HCT116 (cell line): Measurements from ENCODE around the gene RALB. TPM values are rescaled to one million over a fixed set of nuclear protein-coding genes. Genes with fewer than 3 reads are reported as not detected.

Source experiments
- ATAC-seq: fragments of 200-7000 bp; cut with Tn5 transposase; 2 replicates; pipeline ENCODE4 v1.9.1; 2020; ENCODE audit warnings: mild to moderate bottlenecking, moderate library complexity
- BruUV-seq: library from RNA; stranded (reverse); fragments of 400-500 nt; replicated peaks from 2 replicates; lab custom pipeline; 2021; lab: Mats Ljungman, UMichigan
- CTCF ChIA-PET: fragments of 300-600 bp; sonication (Branson Sonifier 250); formaldehyde crosslinking; loops from one replicate; lab custom pipeline; 2021; ENCODE audit warnings: antibody characterized with exemption; lab: Charles Lee
- POLR2A ChIA-PET: fragments of 300-600, 350-600 bp; sonication (Branson Sonifier 250); formaldehyde crosslinking; loops from one replicate; lab custom pipeline; 2021; ENCODE audit warnings: antibody characterized with exemption; lab: Charles Lee
- RAD21 ChIA-PET, 2 experiments: fragments of 300-600 bp; sonication (Branson Sonifier 250); formaldehyde crosslinking; loops; one replicate each; lab custom pipeline; 2023; ENCODE audit warnings: low total read pairs in 2 of 2; ENCODE audit not compliant: uncharacterized antibody in 2 of 2, unreplicated experiment in 2 of 2, low non-redundant PET in 1 of 2; lab: Charles Lee
- DNase-seq: peaks from one replicate; pipeline ENCODE4 v3.0.0-alpha.2; 2010; ENCODE audit warnings: low read depth, low spot score
- H2AFZ ChIP-seq: fragments of 200-600 bp; shearing (Covaris generic), sonication (generic); 2 replicates; pipeline ENCODE4 v1.6.1; 2017; ENCODE audit warnings: low read depth, mixed run types, mixed read lengths, antibody characterized with exemption, low read length; ENCODE audit not compliant: poor library complexity, severe bottlenecking
- H3K27ac ChIP-seq: 2 replicates; pipeline ENCODE4 v1.5.1; 2012; ENCODE audit warnings: low read depth, low read length
- H3K27me3 ChIP-seq: fragments of 200-600 bp; sonication (generic); 2 replicates; pipeline ENCODE4 v1.6.1; 2016; ENCODE audit warnings: mixed run types, low read length, mixed read lengths; ENCODE audit not compliant: insufficient read depth
- H3K36me3 ChIP-seq, 2 experiments: fragments of 200-500 bp in 1 of 2; fragments of 200-600 bp in 1 of 2; sonication (Bioruptor generic) in 1 of 2; sonication (generic) in 1 of 2; 2 replicates each; pipeline versions ENCODE4 v1.5.1 to v1.6.1; 2014 to 2016; ENCODE audit warnings: low read length in 2 of 2, inconsistent platforms in 1 of 2, mixed read lengths in 1 of 2, mixed run types in 1 of 2; ENCODE audit not compliant: insufficient read depth in 2 of 2, control insufficient read depth in 1 of 2
- H3K4me1 ChIP-seq, 2 experiments: fragments of 200-600 bp in 1 of 2; sonication (generic) in 1 of 2; 2 replicates each; pipeline versions ENCODE4 v1.5.1 to v1.6.1; 2012 to 2017; ENCODE audit warnings: low read length in 2 of 2, inconsistent platforms in 1 of 2, mild to moderate bottlenecking in 1 of 2, mixed read lengths in 1 of 2, mixed run types in 1 of 2, moderate library complexity in 1 of 2; ENCODE audit not compliant: insufficient read depth in 2 of 2, control insufficient read depth in 1 of 2
- H3K4me2 ChIP-seq: fragments of 200-600 bp; sonication (generic); 2 replicates; pipeline ENCODE4 v1.6.1; 2017; ENCODE audit warnings: mixed run types, low read length, mixed read lengths
- H3K4me3 ChIP-seq, 2 experiments: fragments of 200-600 bp in 1 of 2; sonication (generic) in 1 of 2; replicated peaks in 1 of 2; 2 replicates each; pipeline ENCODE4 v1.5.1; 2011 to 2016; ENCODE audit warnings: low read length in 2 of 2, control low read depth in 1 of 2, low read depth in 1 of 2, mild to moderate bottlenecking in 1 of 2, mixed read lengths in 1 of 2, mixed run types in 1 of 2
- H3K79me2 ChIP-seq: fragments of 200-600 bp; sonication (generic); 2 replicates; pipeline ENCODE4 v1.6.1; 2017; ENCODE audit warnings: mild to moderate bottlenecking, mixed run types, low read length, moderate library complexity, mixed read lengths; ENCODE audit not compliant: insufficient read depth
- H3K9ac ChIP-seq: fragments of 200-600 bp; sonication (generic); 2 replicates; pipeline ENCODE4 v1.6.1; 2016; ENCODE audit warnings: low read length, mixed read lengths
- H3K9me2 ChIP-seq: fragments of 200-600 bp; sonication (generic), shearing (Covaris generic); 2 replicates; pipeline ENCODE4 v1.6.1; 2017; ENCODE audit warnings: mixed run types, mild to moderate bottlenecking, moderate library complexity; ENCODE audit not compliant: insufficient read depth
- H3K9me3 ChIP-seq, 2 experiments: fragments of 200-500 bp in 1 of 2; fragments of 200-600 bp in 1 of 2; sonication (Bioruptor generic) in 1 of 2; sonication (generic) in 1 of 2; 2 replicates each; pipeline ENCODE4 v1.6.1; 2014 to 2017; ENCODE audit warnings: low read length in 2 of 2, mixed read lengths in 2 of 2, inconsistent platforms in 1 of 2, low read depth in 1 of 2, mild to moderate bottlenecking in 1 of 2, mixed run types in 1 of 2, moderate library complexity in 1 of 2; ENCODE audit not compliant: control insufficient read depth in 1 of 2, insufficient read depth in 1 of 2
- H4K20me1 ChIP-seq: fragments of 200-600 bp; sonication (generic), shearing (Covaris generic); 2 replicates; pipeline ENCODE4 v1.6.1; 2017; ENCODE audit warnings: mixed run types, mild to moderate bottlenecking, moderate library complexity; ENCODE audit not compliant: insufficient read depth
- CBX3 ChIP-seq: IDR thresholded peaks from 2 replicates; pipeline ENCODE4 v1.6.1; 2012; ENCODE audit warnings: low read depth
- EGR1 ChIP-seq: IDR thresholded peaks from 2 replicates; pipeline ENCODE4 v1.6.1; 2012; ENCODE audit warnings: low read depth
- ELF1 ChIP-seq: IDR thresholded peaks from 2 replicates; pipeline ENCODE4 v1.6.1; 2012; ENCODE audit warnings: low read depth, borderline replicate concordance
- EZH2phosphoT487 ChIP-seq: fragments of 200-600 bp; IDR thresholded peaks from 2 replicates; pipeline ENCODE4 v1.6.1; 2018; ENCODE audit warnings: antibody characterized with exemption, borderline replicate concordance
- FOSL1 ChIP-seq: IDR thresholded peaks from 2 replicates; pipeline ENCODE4 v1.6.1; 2012; ENCODE audit warnings: low read depth
- POLR2AphosphoS5 ChIP-seq: IDR thresholded peaks from 2 replicates; pipeline ENCODE4 v1.6.1; 2011; ENCODE audit warnings: mild to moderate bottlenecking, low read depth, low read length, moderate library complexity
- RAD21 ChIP-seq: IDR thresholded peaks from 2 replicates; pipeline ENCODE4 v1.6.1; 2012; ENCODE audit warnings: low read depth, mild to moderate bottlenecking
- SIN3A ChIP-seq: IDR thresholded peaks from 2 replicates; pipeline ENCODE4 v1.6.1; 2012; ENCODE audit warnings: low read depth
- YY1 ChIP-seq: IDR thresholded peaks from 2 replicates; pipeline ENCODE4 v1.6.1; 2011; ENCODE audit warnings: low read length, low read depth, moderate library complexity, mild to moderate bottlenecking; ENCODE audit not compliant: insufficient replicate concordance; ENCODE audit errors: extremely low read depth
- ZNF274 ChIP-seq: fragments of 200-500 bp; sonication (Bioruptor generic); IDR thresholded peaks from 2 replicates; pipeline ENCODE4 v1.6.1; 2014; ENCODE audit warnings: mild to moderate bottlenecking, low read depth, low read length, inconsistent platforms
- intact Hi-C: fragments of 100-400 bp; cut with micrococcal nuclease; formaldehyde crosslinking; loops from 2 replicates; pipeline ENCODE4 v1.10.0; 2022
- total RNA-seq: library from RNA; stranded (reverse); gene quantifications from one replicate; pipeline ENCODE4 v1.2.1, GENCODE V29; 2021; ENCODE audit not compliant: unreplicated experiment

RALB gene
- total RNA-seq, 1 experiment from 2014 or later: 42.8 TPM

GRCh38 chr2:120237491-120237902 lies 15.2 kb upstream of the RALB start:
- ChIA-PET RAD21 (no interaction called here), CTCF (interaction anchor here (1.0 kb wide), 1 partner anchor 15 kb away, joined by 3 read pairs; the partner anchor contains the start of gene RALB)
- H4K20me1 ChIP-seq: no peaks in the 10 kb centered on the region
- H3K4me1 ChIP-seq: peaks cover 29 to 58% of the 10 kb centered on the region in 2 experiments
- no peak for TF ChIP-seq FOSL1
- peak; percentile 45 for TF ChIP-seq POLR2AphosphoS5
- TF ChIP-seq, all 23 proteins: peak for 1
- peak overlapping the region in 1 of 2 experiments; percentile 59; a peak in 2 of 4 replicates for H3K4me3 ChIP-seq
- no TSS peak for BruUV-seq
- intact Hi-C loops: no loop called here
- H3K9ac ChIP-seq: peak overlapping the region; percentile 74
- H3K4me2 ChIP-seq: peak overlapping the region; percentile 97
- H3K9me2 ChIP-seq: no peaks in the 10 kb centered on the region
- DNase-seq (peak; percentile 63), ATAC-seq (peak; percentile 64)
- H3K36me3 ChIP-seq: no peaks in the 10 kb centered on the region
- no peaks in the 10 kb centered on the region for H3K79me2 ChIP-seq
- no peak overlapping the region for H2AFZ ChIP-seq
- no peaks in the 10 kb centered on the region for H3K9me3 ChIP-seq
- POLR2A ChIA-PET: no interaction called here
- H3K27ac ChIP-seq: peak overlapping the region; percentile 69
- H3K27me3 ChIP-seq: no peaks in the 10 kb centered on the region

GRCh38 chr2:120238728-120239487 lies 13.7 kb upstream of the RALB start:
- RAD21 ChIA-PET: interaction anchor here in 1 of 2 experiments (1.4 kb wide), 1 partner anchor 14 kb away, joined by 3 read pairs; the partner anchor contains the start of gene RALB
- CTCF ChIA-PET: interaction anchor here (1.0 kb wide), 1 partner anchor 14 kb away, joined by 3 read pairs; the partner anchor contains the start of gene RALB
- peaks cover 35 to 68% of the 10 kb centered on the region in 2 experiments for H3K4me1 ChIP-seq
- H3K79me2 ChIP-seq: no peaks in the 10 kb centered on the region
- H3K9me3 ChIP-seq: peaks cover 0 to 6% of the 10 kb centered on the region in 2 experiments; a peak in 1 of 4 replicates
- peak overlapping the region; percentile 69 for H3K27ac ChIP-seq
- no TSS peak for BruUV-seq
- no peak overlapping the region for H2AFZ ChIP-seq
- no peaks in the 10 kb centered on the region for H3K27me3 ChIP-seq
- TF ChIP-seq EZH2phosphoT487: no peak
- TF ChIP-seq SIN3A: no peak
- no peak for TF ChIP-seq RAD21
- TF ChIP-seq EGR1: no peak
- TF ChIP-seq POLR2AphosphoS5: peak; percentile 86
- TF ChIP-seq YY1: no peak
- TF ChIP-seq ZNF274: no peak
- no peak for TF ChIP-seq ELF1
- TF ChIP-seq CBX3: no peak
- intact Hi-C loops: no loop called here
- DNase-seq: peak; percentile 80
- no peaks in the 10 kb centered on the region for H3K36me3 ChIP-seq
- POLR2A ChIA-PET: no interaction called here
- ATAC-seq: peak; percentile 82
- no peaks in the 10 kb centered on the region for H3K9me2 ChIP-seq
- peak overlapping the region; percentile 74 for H3K9ac ChIP-seq
- H3K4me2 ChIP-seq: peak overlapping the region; percentile 97
- H3K4me3 ChIP-seq: peak overlapping the region; percentile 35 to 59
- H4K20me1 ChIP-seq: no peaks in the 10 kb centered on the region
